NCI-H460 (cell line): ENCODE measurements around the gene TUBB2A. TPM values are rescaled to one million over a fixed set of nuclear protein-coding genes. Genes with fewer than 3 reads are reported as not detected.
"Not testable (repeated sequence)": the region's sequence is repeated elsewhere in the genome, so short reads cannot be mapped to it uniquely, and the experiment has no call there.

Experiments
- DNase-seq: peaks from one replicate; pipeline ENCODE4 v3.0.0-alpha.2; 2016; ENCODE audit warnings: low read depth; ENCODE audit errors: extremely low read depth
- total RNA-seq: library from RNA; depleted of rRNA; stranded (reverse); fragments of >200 nt; shearing (Covaris generic); gene quantifications from 2 replicates; pipeline ENCODE4 v1.2.3, GENCODE V29; 2014

Gene TUBB2A
- total RNA-seq, 1 experiment from 2014 or later, result 17.1 TPM

- DNase-seq, result not testable (repeated sequence)
These were observed 887 bp downstream of the TUBB2A start for GRCh38 chr6:3156184-3157130.

- not testable (repeated sequence) for DNase-seq
These were observed 1.9 kb downstream of the TUBB2A start for GRCh38 chr6:3155416-3155815.

- no peak for DNase-seq
These were observed 4.7 kb downstream of the TUBB2A start for GRCh38 chr6:3152689-3153088.

GRCh38 chr6:3151691-3152090 lies 5.7 kb downstream of the TUBB2A start:
- DNase-seq, result no peak

- DNase-seq, result no peak
These were observed 9.2 kb downstream of the TUBB2A start for GRCh38 chr6:3147914-3148757.

- no peak for DNase-seq
These were observed 12.8 kb downstream of the TUBB2A start for GRCh38 chr6:3144571-3144970.

GRCh38 chr6:3143158-3143557 lies 14.2 kb downstream of the TUBB2A start:
- no peak for DNase-seq

GRCh38 chr6:3142536-3142935 lies 14.8 kb downstream of the TUBB2A start:
- no peak for DNase-seq

GRCh38 chr6:3140201-3140600 lies 17.1 kb downstream of the TUBB2A start:
- no peak for DNase-seq

GRCh38 chr6:3139090-3139903 lies 18.0 kb downstream of the TUBB2A start:
- DNase-seq, result no peak

GRCh38 chr6:3138341-3138740 lies 19.0 kb downstream of the TUBB2A start:
- DNase-seq, result no peak

GRCh38 chr6:3137873-3138272 lies 19.5 kb downstream of the TUBB2A start:
- not testable (repeated sequence) for DNase-seq

GRCh38 chr6:3137057-3137777 lies 20.1 kb downstream of the TUBB2A start:
- no peak for DNase-seq

- no peak for DNase-seq
These were observed 20.9 kb downstream of the TUBB2A start for GRCh38 chr6:3136292-3137011.

GRCh38 chr6:3135668-3136291 lies 21.6 kb downstream of the TUBB2A start:
- no peak for DNase-seq

- DNase-seq, result no peak
These were observed 23.8 kb downstream of the TUBB2A start for GRCh38 chr6:3133515-3133914.

GRCh38 chr6:3131695-3132094 lies 25.6 kb downstream of the TUBB2A start:
- no peak for DNase-seq

GRCh38 chr6:3128356-3129108 lies 28.8 kb downstream of the TUBB2A start:
- no peak for DNase-seq
